Measurements from ENCODE around the gene PLEKHM2. TPM values are rescaled to one million over a fixed set of nuclear protein-coding genes. Genes with fewer than 3 reads are reported as not detected.
"Not testable (repeated sequence)": the region's sequence is repeated elsewhere in the genome, so short reads cannot be mapped to it uniquely, and the experiment has no call there.

Gene PLEKHM2
- 8.2 TPM for polyA plus RNA-seq

GRCh38 chr1:15684042-15684461 is at the start of gene PLEKHM2:
Gene PLEKHM2 (plus strand): TSS chr1:15684320. CDS start chr1:15684559, 239 bp downstream.
- Mint-ChIP-seq H3K4me3 (peak within 1 kb of the TSS; percentile 89 to 95 (median 92)), H3K4me1 (peaks cover 39 to 47% (median 41%) of the 10 kb centered on the region in 3 donors), H3K9me3 (no peaks in the 10 kb centered on the region), H3K27me3 (no peaks in the 10 kb centered on the region), H3K27ac (peak within 1 kb of the TSS; percentile 91 to 100 (median 99)), H3K36me3 (peaks cover 3% of the 10 kb centered on the region)

- Mint-ChIP-seq H3K27ac (no peak overlapping the region), H3K9me3 (no peaks in the 10 kb centered on the region), H3K36me3 (peaks cover 12% of the 10 kb centered on the region), H3K27me3 (no peaks in the 10 kb centered on the region), H3K4me1 (peaks cover 0 to 4% (median 3%) of the 10 kb centered on the region in 3 donors), H3K4me3 (no peak overlapping the region)
These were observed 47.7 kb upstream of the PLEKHM2 start for GRCh38 chr1:15636436-15636835.

GRCh38 chr1:15637826-15638225 is 46.3 kb upstream of the PLEKHM2 start:
- Mint-ChIP-seq H3K4me3 (peak overlapping the region in 1 of 4 donors; percentile 3), H3K27ac (no peak overlapping the region), H3K9me3 (no peaks in the 10 kb centered on the region), H3K36me3 (peaks cover 15% of the 10 kb centered on the region), H3K4me1 (peaks cover 0 to 4% (median 3%) of the 10 kb centered on the region in 3 donors), H3K27me3 (no peaks in the 10 kb centered on the region)

DNA sequence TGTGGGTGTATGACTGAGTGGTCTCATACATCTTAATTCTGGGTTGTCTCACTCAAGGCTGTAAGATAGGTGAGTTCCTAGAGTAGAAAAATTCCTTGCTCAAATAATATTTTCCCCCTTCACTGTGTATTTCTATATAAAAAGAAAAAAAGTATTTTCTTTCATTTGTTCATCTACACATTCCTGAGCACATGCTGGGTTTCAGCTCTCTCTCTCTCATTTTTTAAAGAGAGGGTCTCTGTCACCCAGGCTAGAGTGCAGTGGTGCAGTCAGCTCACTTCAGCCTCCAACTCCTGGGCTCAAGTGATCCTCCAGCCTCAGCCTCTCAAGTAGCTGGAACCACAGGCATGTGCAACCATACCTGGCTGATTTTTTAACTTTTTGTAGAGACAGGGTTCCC is 44.9 kb upstream of the PLEKHM2 start:
- no peaks in the 10 kb centered on the region for H3K9me3 Mint-ChIP-seq
- H3K27ac Mint-ChIP-seq = no peak overlapping the region
- peaks cover 15% of the 10 kb centered on the region for H3K36me3 Mint-ChIP-seq
- peaks cover 0 to 4% (median 3%) of the 10 kb centered on the region in 3 donors for H3K4me1 Mint-ChIP-seq
- no peak overlapping the region for H3K4me3 Mint-ChIP-seq
- no peaks in the 10 kb centered on the region for H3K27me3 Mint-ChIP-seq

DNA sequence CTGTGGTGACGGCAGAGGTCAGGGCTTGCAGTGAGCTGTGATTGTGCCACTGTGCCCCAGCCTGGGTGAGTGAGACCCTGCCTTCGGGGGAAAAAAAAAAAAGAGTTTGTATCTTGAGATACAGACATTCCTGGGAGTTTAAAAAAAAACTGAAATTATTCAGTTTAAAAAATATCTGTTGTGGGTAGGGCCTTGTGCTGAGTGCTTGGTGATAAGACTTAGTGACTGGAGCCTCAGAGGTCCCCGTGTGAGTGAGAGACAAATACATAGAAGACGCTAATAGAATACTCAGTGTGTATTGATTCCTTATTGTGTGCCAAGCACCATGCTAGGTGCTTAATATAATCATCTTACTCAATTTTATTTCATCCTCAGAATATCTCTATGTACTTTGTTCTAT is 44.2 kb upstream of the PLEKHM2 start:
- Mint-ChIP-seq H3K4me3 (no peak overlapping the region), H3K4me1 (peaks cover 0 to 4% (median 3%) of the 10 kb centered on the region in 3 donors), H3K27ac (no peak overlapping the region), H3K36me3 (peaks cover 15% of the 10 kb centered on the region), H3K9me3 (no peaks in the 10 kb centered on the region), H3K27me3 (no peaks in the 10 kb centered on the region)

DNA sequence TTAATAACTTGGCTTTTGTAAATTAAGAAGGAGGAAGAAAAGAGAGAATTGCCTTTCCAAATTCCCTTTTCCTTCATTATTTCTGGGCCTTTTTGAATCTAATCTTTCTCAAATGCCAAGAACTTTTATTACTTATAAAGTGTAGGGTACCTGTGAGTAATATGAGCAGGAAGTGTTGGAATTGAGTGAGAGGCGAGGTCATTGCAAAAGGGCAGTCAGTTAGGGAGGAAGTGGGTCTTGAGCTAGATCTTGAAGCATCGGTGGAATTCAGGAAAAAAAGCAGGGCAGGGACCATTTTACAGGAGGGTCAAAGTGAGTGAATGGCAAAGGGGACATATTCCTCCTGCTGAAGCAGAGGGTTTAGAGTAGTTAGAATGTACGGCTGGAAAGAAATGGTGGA is 43.5 kb upstream of the PLEKHM2 start:
- no peak overlapping the region for H3K27ac Mint-ChIP-seq
- H3K4me1 Mint-ChIP-seq = peaks cover 0 to 4% (median 3%) of the 10 kb centered on the region in 3 donors
- peaks cover 15% of the 10 kb centered on the region for H3K36me3 Mint-ChIP-seq
- H3K4me3 Mint-ChIP-seq = no peak overlapping the region
- H3K9me3 Mint-ChIP-seq = no peaks in the 10 kb centered on the region
- no peaks in the 10 kb centered on the region for H3K27me3 Mint-ChIP-seq

DNA sequence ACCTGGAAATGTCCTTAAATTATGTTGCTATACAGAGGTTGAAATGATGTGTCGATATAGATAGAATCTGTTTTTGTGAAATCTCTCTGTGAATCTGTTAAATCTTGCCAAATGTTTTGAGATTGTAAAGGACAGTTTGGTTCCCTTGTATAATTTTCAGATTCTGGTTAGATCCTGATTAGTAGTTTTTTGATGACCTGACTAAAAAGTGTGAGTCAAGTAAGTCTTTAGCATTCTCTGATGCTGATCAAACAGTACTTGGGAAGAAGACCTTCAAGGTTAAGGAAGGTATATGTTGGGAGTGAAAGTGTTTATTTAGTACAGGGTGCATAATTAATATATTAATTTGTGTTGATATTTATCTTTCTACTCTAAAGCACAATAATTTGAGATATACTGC is 34.2 kb upstream of the PLEKHM2 start:
- Mint-ChIP-seq H3K27me3 (no peaks in the 10 kb centered on the region), H3K36me3 (peaks cover 11% of the 10 kb centered on the region), H3K4me1 (peaks cover 0 to 3% (median 0%) of the 10 kb centered on the region in 3 donors), H3K4me3 (no peak overlapping the region), H3K9me3 (no peaks in the 10 kb centered on the region), H3K27ac (no peak overlapping the region)

DNA sequence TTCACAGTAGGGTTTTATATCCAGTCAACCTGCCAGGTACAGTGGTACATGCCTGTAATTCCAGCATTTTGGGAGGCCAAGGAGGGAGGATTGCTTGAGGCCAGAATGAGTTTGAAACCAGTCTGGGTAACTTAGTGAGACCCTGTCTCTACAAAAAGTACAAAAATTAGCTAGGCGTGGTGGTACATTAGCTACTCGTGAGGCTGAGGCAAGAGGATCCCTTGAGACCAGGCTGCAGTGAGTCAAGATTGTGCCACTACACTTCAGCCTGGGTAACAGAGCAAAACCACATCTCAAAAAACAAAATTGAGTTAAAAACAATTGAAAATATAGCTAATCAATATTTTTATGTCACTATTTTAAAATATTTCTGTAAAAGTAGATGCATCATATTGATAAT is 33.7 kb upstream of the PLEKHM2 start:
- H3K36me3 Mint-ChIP-seq = peaks cover 11% of the 10 kb centered on the region
- H3K4me3 Mint-ChIP-seq = no peak overlapping the region
- H3K4me1 Mint-ChIP-seq = peaks cover 0 to 3% (median 0%) of the 10 kb centered on the region in 3 donors
- H3K27ac Mint-ChIP-seq = no peak overlapping the region
- no peaks in the 10 kb centered on the region for H3K27me3 Mint-ChIP-seq
- H3K9me3 Mint-ChIP-seq = no peaks in the 10 kb centered on the region

DNA sequence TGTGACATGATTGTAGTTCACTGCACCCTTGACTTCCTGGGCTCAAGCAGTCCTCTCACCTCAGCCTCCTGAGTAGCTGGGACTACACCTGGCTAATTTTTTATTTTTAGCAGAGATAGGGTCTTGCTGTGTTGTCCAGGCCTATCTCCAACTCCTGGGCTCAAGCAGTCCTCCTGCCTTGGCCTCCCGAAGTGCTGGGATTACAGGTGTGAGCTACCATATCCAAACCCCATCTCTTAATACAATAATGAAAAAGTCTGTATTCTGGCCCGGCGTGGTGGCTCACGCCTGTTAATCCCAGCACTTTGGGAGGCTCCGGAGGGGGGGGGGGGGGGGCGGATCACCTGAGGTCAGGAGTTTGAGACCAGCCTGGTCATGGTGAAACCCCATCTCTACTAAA is 32.0 kb upstream of the PLEKHM2 start:
- not testable (repeated sequence) for H3K4me1 Mint-ChIP-seq, H3K27ac Mint-ChIP-seq, H3K9me3 Mint-ChIP-seq, H3K27me3 Mint-ChIP-seq, H3K4me3 Mint-ChIP-seq
- peaks cover 15% of the 10 kb centered on the region for H3K36me3 Mint-ChIP-seq

DNA sequence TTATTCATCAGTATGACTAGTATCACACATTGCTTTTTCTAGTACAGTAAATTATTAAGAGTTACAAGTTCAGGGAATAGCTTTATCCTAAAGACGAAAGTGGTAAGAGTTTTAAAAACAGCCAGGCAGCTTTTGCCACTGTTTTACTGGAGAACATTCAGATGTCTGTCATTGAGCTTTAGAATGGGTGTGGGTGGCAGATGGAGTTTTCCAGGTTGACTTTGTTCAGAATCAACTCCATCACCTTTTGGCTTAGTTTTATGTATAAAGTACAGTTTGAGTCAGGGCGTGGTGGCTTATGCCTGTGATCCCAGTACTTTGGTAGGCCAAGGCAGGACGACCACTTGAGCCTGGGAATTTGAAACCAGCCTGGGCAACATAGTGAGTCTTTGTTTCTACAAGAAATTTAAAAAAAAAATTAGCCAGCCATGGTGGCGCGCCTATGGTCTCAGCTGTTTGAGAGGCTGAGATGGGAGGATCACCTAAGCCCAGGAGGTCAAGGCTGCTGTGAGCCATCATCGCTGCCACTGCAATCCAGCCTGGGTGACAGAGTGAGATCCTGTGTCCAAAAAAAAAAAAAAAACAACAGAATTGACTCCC is 29.9 kb upstream of the PLEKHM2 start:
- H3K9me3 Mint-ChIP-seq = no peaks in the 10 kb centered on the region
- H3K4me1 Mint-ChIP-seq = peaks cover 0 to 8% (median 0%) of the 10 kb centered on the region in 3 donors
- no peak overlapping the region for H3K27ac Mint-ChIP-seq
- H3K36me3 Mint-ChIP-seq = peaks cover 10% of the 10 kb centered on the region
- H3K27me3 Mint-ChIP-seq = no peaks in the 10 kb centered on the region
- no peak overlapping the region for H3K4me3 Mint-ChIP-seq

DNA sequence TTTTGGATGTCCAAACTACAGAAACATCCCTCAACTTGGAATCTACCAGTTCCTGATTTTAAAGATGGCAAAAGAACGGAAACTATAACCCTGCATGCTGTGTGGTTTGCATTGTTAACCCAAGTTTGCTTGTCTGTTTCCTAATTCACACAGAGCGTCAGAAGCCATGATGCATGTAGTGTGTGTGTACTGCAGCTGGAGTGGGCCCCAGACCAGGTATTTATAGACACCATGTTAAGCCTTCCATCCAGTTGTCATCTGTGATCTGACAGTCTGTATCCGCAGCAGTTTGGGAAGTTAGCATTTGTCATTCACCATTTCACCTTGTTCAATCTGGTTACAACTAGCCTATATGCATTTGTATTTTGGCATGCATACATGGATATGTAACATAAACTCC is 27.7 kb upstream of the PLEKHM2 start:
- no peaks in the 10 kb centered on the region for H3K9me3 Mint-ChIP-seq
- peaks cover 4% of the 10 kb centered on the region for H3K36me3 Mint-ChIP-seq
- H3K4me1 Mint-ChIP-seq = peaks cover 0 to 6% (median 0%) of the 10 kb centered on the region in 3 donors
- no peak overlapping the region for H3K4me3 Mint-ChIP-seq
- no peaks in the 10 kb centered on the region for H3K27me3 Mint-ChIP-seq
- peak overlapping the region in 1 of 3 donors; percentile 33 for H3K27ac Mint-ChIP-seq

DNA sequence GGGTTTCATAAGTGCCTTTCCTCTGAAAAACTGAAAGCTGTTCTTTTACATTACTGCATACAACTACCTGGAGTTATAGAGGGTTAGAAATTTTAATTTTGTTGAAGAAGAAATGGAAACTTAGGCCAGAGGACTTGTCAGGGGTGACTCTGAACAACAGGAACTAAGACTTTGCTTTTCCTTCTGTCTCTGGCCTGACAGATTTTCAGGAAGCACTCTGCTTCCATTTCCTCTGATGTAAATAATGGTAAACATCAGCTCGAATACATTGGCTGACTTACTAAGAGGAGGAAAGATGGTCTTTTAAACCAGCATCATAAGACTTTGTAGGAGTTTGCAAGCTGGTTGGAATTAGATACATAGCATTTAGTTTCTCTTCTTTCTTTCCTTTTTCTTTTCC is 27.1 kb upstream of the PLEKHM2 start:
- H3K27me3 Mint-ChIP-seq = no peaks in the 10 kb centered on the region
- H3K4me1 Mint-ChIP-seq = peaks cover 0 to 5% (median 0%) of the 10 kb centered on the region in 3 donors
- peaks cover 4% of the 10 kb centered on the region for H3K36me3 Mint-ChIP-seq
- peak overlapping the region in 1 of 3 donors; percentile 33 for H3K27ac Mint-ChIP-seq
- no peaks in the 10 kb centered on the region for H3K9me3 Mint-ChIP-seq
- H3K4me3 Mint-ChIP-seq = no peak overlapping the region

DNA sequence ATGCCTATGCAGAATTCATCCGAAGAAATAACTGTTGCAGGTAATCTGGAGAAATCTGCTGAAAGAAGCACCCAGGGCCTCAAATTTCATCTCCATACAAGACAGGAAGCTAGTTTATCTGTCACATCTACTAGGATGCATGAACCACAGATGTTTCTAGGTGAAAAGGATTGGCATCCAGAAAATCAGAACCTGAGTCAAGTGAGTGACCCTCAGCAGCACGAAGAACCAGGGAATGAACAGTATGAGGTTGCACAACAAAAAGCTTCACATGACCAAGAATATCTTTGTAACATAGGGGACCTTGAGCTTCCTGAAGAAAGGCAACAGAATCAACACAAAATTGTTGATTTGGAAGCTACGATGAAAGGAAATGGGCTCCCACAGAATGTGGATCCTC is 24.0 kb upstream of the PLEKHM2 start:
- no peak overlapping the region for H3K27ac Mint-ChIP-seq
- peaks cover 0 to 5% (median 1%) of the 10 kb centered on the region in 3 donors for H3K4me1 Mint-ChIP-seq
- H3K27me3 Mint-ChIP-seq = no peaks in the 10 kb centered on the region
- H3K36me3 Mint-ChIP-seq = peaks cover 4% of the 10 kb centered on the region
- H3K9me3 Mint-ChIP-seq = no peaks in the 10 kb centered on the region
- H3K4me3 Mint-ChIP-seq = no peak overlapping the region

- peaks cover 1% of the 10 kb centered on the region for H3K36me3 Mint-ChIP-seq
- no peaks in the 10 kb centered on the region for H3K9me3 Mint-ChIP-seq
- peaks cover 0 to 4% (median 0%) of the 10 kb centered on the region in 3 donors for H3K4me1 Mint-ChIP-seq
- no peak overlapping the region for H3K27ac Mint-ChIP-seq
- no peak overlapping the region for H3K4me3 Mint-ChIP-seq
- no peaks in the 10 kb centered on the region for H3K27me3 Mint-ChIP-seq
These were observed 21.6 kb upstream of the PLEKHM2 start for GRCh38 chr1:15662477-15662876.

DNA sequence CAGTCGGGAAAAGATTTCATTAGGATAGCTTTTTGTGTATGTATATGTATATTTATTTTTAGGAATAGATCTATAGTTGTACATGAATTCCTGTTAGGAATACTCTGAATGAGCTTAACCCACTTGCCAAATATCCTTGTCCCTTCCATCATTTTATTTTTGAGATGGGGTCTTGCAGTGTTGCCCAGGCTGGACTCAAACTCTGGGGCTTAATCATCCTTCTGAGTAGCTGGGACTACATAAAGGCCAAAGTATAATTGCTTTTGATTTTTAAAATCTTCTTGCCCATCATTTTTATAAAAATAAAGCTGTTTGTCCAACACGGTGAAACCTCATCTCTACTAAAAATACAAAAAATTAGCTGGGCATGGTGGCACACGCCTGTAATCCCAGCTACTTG is 20.2 kb upstream of the PLEKHM2 start:
- Mint-ChIP-seq H3K4me3 (no peak overlapping the region), H3K4me1 (peaks cover 0 to 4% (median 0%) of the 10 kb centered on the region in 3 donors), H3K9me3 (no peaks in the 10 kb centered on the region), H3K27me3 (no peaks in the 10 kb centered on the region), H3K36me3 (peaks cover 1% of the 10 kb centered on the region), H3K27ac (no peak overlapping the region)

DNA sequence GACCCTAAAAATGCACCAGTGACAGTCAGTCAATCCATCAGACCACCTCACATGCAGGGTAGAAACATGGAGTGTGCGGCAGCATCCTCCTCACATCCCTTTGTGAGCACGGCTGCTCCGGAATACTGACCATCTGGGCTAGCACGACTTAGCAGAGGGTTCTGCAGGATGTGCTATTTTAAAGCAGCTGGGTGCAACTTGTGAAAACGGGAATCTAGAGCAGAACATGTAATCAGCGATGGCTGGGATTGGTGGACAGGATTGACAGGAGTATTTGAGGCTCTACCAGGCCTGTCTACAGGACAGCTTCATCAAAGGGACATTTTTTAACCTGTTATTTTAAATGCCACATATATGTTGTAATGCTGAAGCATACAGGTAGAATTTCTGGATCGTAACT is 16.8 kb upstream of the PLEKHM2 start:
- Mint-ChIP-seq H3K36me3 (peaks cover 6% of the 10 kb centered on the region), H3K4me3 (no peak overlapping the region), H3K9me3 (no peaks in the 10 kb centered on the region), H3K4me1 (peaks cover 2 to 6% (median 4%) of the 10 kb centered on the region in 3 donors), H3K27ac (no peak overlapping the region), H3K27me3 (no peaks in the 10 kb centered on the region)
